ENCODE measurements around the gene FBXL7.

DNA sequence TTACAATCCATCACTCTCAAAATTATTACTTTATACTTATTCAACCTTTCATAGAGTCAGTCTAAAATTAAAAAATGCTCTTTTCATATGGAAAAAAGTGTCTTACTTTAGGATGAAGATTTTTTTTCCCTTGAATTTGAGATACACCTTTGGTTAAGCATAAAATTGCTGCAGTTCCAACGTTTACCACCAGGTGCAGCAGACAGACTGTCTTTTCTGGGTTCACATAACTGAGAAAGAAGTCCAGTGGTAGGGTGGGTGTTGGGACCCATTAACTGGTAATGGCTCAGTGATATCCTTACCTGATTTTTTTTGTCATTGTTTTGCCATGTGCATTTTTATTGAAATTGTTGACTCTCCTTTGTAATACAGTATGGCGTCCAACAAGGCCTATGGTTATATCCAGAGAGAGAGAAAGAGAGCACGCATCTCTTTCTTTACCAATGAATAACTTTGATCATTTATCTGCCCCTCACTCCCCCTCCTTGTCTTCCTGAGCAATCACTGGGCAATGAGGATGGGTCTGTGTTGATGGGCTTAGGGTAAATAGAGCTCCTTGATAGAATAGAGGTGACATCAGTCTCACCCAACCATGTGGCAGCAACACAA lies 98.4 kb downstream of the FBXL7 start:
- TF ChIP-seq, protein P1, sequence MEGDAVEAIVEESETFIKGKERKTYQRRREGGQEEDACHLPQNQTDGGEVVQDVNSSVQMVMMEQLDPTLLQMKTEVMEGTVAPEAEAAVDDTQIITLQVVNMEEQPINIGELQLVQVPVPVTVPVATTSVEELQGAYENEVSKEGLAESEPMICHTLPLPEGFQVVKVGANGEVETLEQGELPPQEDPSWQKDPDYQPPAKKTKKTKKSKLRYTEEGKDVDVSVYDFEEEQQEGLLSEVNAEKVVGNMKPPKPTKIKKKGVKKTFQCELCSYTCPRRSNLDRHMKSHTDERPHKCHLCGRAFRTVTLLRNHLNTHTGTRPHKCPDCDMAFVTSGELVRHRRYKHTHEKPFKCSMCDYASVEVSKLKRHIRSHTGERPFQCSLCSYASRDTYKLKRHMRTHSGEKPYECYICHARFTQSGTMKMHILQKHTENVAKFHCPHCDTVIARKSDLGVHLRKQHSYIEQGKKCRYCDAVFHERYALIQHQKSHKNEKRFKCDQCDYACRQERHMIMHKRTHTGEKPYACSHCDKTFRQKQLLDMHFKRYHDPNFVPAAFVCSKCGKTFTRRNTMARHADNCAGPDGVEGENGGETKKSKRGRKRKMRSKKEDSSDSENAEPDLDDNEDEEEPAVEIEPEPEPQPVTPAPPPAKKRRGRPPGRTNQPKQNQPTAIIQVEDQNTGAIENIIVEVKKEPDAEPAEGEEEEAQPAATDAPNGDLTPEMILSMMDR (IDR thresholded peaks at IDR 0.05; ENCODE audit: low read length): peak; percentile 66
- TF ChIP-seq EZH2 (IDR thresholded peaks at IDR 0.05; ENCODE audit: borderline replicate concordance, low read length): no peak
